SIG-M5 (cell line): ENCODE data around the gene SLC18A3.

Source experiments
- DNase-seq: peaks from one replicate; lab custom pipeline; 2025; lab: John Stamatoyannopoulos, UW

Gene SLC18A3

GRCh38 chr10:49627644-49628247 is 17.6 kb downstream of the SLC18A3 start:
- no peak for DNase-seq

- no peak for DNase-seq
Measured at GRCh38 chr10:49628599-49628998, 18.5 kb downstream of the SLC18A3 start.

GRCh38 chr10:49629431-49629881 is 19.3 kb downstream of the SLC18A3 start:
- DNase-seq: no peak

GRCh38 chr10:49631975-49632374 is 21.9 kb downstream of the SLC18A3 start:
- no peak for DNase-seq

- DNase-seq: no peak
Measured at GRCh38 chr10:49632406-49633317, 22.6 kb downstream of the SLC18A3 start.

DNA sequence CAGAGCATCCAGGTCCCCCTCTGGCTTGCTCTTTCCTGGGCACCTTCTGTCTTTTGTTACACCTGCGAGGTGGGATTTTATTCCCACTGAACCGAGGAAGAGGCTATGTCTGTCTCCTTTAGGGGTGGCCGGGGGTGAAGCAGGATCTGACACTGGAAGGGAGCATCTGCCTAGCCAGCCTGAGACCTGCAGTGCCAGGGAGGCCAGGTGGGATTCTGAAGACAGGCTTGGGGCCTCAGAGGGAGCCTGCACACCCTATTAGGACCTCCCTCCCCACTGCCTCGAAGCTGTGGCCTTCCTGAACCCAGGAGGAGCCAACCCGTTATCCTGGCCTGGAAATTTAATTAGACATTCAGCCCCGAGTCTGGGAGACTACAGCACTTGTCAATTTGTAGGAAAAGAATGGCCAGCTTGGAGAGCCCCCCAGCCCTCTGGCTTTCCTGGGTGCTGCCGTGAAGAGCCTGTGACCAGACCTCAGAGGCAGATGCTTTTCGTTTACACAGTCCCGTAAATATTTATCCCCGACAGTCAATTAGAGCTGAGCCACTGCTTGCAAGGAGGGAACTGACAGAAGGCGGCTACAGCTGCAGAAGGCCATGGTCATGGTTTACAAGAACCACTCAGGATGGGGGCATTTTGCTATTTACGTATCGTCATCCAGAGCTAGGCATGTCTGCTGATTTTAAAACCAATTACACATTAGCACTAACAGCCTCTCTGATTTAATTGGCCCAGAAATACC is 23.4 kb downstream of the SLC18A3 start:
- DNase-seq: no peak

- DNase-seq: no peak
Measured at GRCh38 chr10:49634069-49634660, 24.1 kb downstream of the SLC18A3 start.

- DNase-seq: no peak
Measured at GRCh38 chr10:49642311-49642710, 32.2 kb downstream of the SLC18A3 start.

GRCh38 chr10:49643241-49644034 is 33.3 kb downstream of the SLC18A3 start:
- no peak for DNase-seq

- no peak for DNase-seq
Measured at GRCh38 chr10:49644035-49644646, 34.0 kb downstream of the SLC18A3 start.

DNA sequence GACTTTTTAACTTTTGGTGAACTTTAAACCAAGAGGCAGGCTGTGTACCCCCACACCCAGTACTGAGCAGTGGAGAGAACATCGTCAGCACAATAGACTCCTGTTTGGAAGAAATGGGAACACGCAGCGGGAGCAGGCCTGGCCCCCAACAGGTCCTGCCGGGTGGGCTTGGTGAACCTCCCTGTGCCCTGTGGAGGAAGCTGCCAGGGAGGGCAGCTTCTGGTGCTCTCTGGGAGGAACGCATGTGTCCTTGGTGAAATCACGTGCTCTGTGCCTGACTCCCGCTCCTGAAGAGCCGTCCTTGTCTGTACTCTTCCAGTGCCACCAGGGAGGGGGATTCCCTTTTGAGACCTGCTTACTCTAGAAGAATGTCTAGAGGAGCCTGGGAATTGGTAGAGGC is 35.3 kb downstream of the SLC18A3 start:
- DNase-seq: no peak

DNA sequence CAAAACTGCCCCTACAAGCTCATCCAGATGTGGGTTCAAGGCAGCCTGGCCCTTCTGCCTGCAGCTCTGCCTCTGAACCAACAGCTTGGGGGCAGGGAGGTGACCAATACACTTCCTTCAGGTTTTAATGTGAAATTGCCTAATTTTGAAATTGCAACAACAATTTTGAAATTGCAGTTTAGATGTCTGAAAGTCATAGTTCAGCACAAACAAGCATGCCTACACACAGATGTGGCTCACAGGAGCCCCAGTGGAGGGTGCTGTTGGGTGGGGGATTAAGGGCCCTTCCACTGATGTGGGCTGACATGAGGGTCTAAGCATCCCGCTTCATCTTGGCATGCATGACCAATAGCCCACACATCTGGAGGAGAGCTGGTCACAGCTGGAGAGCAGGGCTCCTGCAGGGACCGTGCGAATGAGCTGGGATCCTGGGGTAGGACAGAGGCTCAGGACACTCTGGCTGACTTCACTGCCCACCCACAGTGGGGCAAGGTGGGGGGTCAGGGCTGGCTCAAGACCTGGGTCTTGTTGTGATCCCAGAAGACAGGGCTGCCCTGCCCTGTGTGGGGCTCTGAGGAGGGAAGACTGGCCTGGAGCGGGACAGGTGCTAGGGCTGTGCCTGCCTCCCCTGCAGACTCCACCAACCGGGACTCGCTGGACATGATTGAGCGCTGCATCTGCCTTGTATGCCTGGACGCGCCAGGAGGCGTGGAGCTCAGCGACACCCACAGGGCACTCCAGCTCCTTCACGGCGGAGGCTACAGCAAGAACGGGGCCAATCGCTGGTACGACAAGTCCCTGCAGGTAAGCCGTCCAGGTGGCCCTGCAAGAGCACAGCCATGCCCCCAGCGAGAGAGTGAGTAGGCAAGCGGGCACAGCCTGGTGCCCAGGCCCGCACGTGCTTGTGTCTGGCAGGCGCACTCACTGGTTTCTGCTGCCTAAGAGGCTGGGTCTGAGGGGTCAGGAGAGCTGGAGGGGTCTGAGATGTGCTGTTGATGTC is 36.1 kb downstream of the SLC18A3 start:
- no peak for DNase-seq

DNA sequence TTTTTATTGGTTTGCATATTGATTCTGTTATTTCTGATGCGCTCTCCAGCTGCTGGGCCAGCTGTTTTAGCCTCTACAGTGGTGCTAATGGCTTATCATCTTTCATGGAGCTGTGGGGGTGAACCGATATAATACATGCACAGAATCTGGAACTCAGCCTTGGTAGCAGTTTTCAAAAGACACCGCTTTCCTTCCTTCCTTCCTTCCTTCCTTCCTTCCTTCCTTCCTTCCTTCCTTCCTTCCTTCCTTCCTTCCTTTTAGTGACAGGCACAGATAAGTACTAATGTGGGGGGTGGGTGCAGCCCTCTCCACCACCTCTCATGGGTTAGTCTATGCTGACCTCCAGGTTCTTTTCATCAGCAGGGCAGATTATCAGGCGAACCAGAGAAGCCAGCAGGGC is 37.4 kb downstream of the SLC18A3 start:
- no peak for DNase-seq

DNA sequence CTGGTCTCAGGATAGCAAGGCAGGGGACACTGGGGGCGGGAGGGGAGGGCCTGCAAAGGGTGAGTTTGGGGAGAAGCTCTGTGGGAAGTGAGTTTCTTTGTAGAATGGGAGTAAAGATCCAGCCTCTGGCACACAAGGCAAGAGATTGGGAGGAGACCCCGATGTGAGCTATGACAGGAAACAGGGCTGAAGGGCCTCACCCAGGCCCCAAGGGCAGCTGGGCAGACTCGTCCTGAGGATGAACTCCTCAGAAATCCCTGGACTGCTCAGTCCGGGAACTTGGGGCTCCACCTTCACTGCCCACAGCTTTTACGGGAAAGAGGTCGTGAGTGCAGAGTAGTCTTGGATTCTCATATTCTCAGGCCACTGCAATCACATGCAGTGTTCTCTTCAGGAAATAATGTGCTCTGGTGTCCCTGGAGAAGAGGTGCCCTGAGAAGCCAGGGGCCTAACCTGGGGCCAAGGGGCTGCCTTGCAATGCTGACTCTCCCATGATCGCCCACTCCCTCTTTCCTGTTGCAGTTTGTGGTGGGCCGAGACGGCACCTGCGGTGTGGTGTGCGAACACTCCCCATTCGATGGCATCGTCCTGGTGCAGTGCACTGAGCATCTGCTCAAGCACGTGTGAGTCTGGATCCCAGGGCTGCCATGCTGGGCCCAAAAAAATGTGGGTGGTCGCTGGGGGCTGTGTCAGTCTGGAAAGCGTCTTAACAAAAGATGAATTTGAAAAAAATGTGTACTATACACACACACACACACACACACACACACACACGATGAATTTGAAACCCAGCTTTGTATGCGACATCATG is 38.1 kb downstream of the SLC18A3 start:
- no peak for DNase-seq

DNA sequence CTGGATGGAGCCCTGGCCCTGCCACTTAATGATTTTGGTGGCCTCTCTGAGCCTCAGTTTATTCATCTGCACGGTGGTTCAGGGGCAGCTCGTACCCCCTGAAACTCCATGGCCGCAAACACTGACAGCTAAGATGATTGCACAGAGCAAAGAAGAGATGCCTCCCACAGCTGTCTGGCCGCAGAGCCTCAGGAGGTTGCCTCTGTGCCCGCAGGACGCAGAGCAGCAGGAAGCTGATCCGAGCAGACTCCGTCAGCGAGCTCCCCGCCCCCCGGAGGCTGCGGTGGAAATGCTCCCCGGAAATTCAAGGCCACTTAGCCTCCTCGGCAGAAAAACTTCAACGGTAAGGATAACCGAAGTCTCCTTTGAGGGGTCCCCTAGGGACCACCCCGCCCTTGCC is 39.2 kb downstream of the SLC18A3 start:
- DNase-seq: no peak

GRCh38 chr10:49649936-49650723 is 40.0 kb downstream of the SLC18A3 start:
- no peak for DNase-seq

DNA sequence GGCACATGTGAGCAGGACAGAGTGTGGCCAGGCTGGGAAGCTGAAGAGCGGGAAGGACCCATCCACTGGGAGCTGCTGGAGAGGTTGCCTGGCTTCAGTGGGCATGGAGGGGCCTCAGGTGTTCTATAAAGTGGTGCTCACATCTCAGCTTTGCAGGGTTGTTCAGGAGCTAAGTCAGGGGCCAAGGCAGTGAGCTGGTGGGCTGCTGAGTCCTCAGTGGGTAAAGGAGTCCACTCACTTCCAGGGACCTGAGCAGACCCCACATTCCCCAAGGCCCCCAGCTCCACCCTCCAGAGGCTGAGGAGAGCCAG is 40.6 kb downstream of the SLC18A3 start:
- DNase-seq: no peak
